OCI-LY3 (cell line): ENCODE measurements around the gene FABP6.
"Not testable (repeated sequence)": the region's sequence is repeated elsewhere in the genome, so short reads cannot be mapped to it uniquely, and the experiment has no call there.

Experiments used
- H2AFZ ChIP-seq: fragments of 200-600, 300-600 bp; shearing (Covaris generic); 2 replicates; pipeline ENCODE4 v1.6.0; 2014; ENCODE audit warnings: antibody characterized with exemption, low read depth, low read length
- H3K27ac ChIP-seq: fragments of 200-600, 300-600 bp; sonication (generic); 2 replicates; pipeline ENCODE4 v1.5.1; 2014; ENCODE audit warnings: mild to moderate bottlenecking, low read length, moderate library complexity, mixed read lengths
- H3K27me3 ChIP-seq: fragments of 200-600, 300-600 bp; sonication (generic); 2 replicates; pipeline ENCODE4 v1.6.1; 2014; ENCODE audit warnings: low read depth, low read length, mixed read lengths
- H3K36me3 ChIP-seq: fragments of 200-600, 300-600 bp; sonication (generic); replicated peaks from 2 replicates; pipeline ENCODE3; 2014; ENCODE audit warnings: low read depth, low read length, mixed read lengths
- H3K4me1 ChIP-seq: fragments of 300-600, 200-600 bp; sonication (generic); 2 replicates; pipeline ENCODE4 v1.6.1; 2014; ENCODE audit warnings: low read length, mixed read lengths
- H3K4me2 ChIP-seq: fragments of 200-600, 300-600 bp; sonication (generic); 2 replicates; pipeline ENCODE4 v1.6.1; 2014; ENCODE audit warnings: low read length, mixed read lengths
- H3K4me3 ChIP-seq: fragments of 300-600, 200-600 bp; sonication (generic); 2 replicates; pipeline ENCODE4 v1.5.1; 2014; ENCODE audit warnings: antibody characterized with exemption, mild to moderate bottlenecking, low read length, moderate library complexity
- H3K79me2 ChIP-seq: fragments of 300-600, 200-600 bp; shearing (Covaris generic); 2 replicates; pipeline ENCODE4 v1.6.1; 2014; ENCODE audit warnings: mild to moderate bottlenecking, low read length, mixed read lengths
- H3K9ac ChIP-seq: fragments of 300-600, 200-600 bp; shearing (Covaris generic); 2 replicates; pipeline ENCODE4 v1.6.0; 2014; ENCODE audit warnings: mild to moderate bottlenecking, low read length, moderate library complexity
- H3K9me3 ChIP-seq: fragments of 200-600, 300-600 bp; shearing (Covaris generic); 2 replicates; pipeline ENCODE4 v1.6.1; 2014; ENCODE audit warnings: low read length, mixed read lengths; ENCODE audit not compliant: insufficient read depth
- H4K20me1 ChIP-seq: fragments of 200-600, 300-600 bp; sonication (generic); 2 replicates; pipeline ENCODE4 v1.6.1; 2016; ENCODE audit warnings: low read length, mixed read lengths; ENCODE audit not compliant: insufficient read depth
- EZH2phosphoT487 ChIP-seq: fragments of 200-600 bp; shearing (Covaris generic); IDR thresholded peaks from 2 replicates; pipeline ENCODE4 v1.6.1; 2018; ENCODE audit warnings: antibody characterized with exemption, mixed run types, low read depth
- TF ChIP-seq, protein P1 (sequence below): fragments of 200-600, 300-600 bp; sonication (generic); IDR thresholded peaks from 2 replicates; pipeline ENCODE4 v1.5.1; 2014; ENCODE audit warnings: antibody characterized with exemption, low read length, low read depth

The FABP6 gene

DNA sequence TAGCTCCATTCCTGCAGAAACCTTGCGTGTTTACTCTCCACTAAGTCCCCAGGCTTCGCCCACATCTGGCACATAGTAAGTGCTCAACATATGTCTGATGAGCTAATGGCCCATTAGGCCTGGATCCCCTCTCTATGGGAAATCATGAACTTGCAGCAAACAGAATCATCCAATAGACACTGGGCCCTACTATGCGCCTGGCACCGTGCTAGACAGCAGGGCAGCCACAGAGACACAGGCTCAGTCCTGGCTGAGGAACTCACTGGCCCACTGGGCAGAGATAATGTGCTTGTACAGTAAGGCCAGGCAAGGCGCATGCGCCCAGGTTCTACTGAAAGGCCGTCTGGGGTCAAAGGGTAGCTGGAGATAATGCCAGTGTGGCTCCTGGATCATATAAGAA is 36.9 kb upstream of the FABP6 start:
- H3K4me1 ChIP-seq: no peaks in the 10 kb centered on the region
- H3K79me2 ChIP-seq: no peaks in the 10 kb centered on the region
- H3K9ac ChIP-seq: no peak overlapping the region
- no peak overlapping the region for H3K27ac ChIP-seq
- no peaks in the 10 kb centered on the region for H4K20me1 ChIP-seq
- H2AFZ ChIP-seq: no peak overlapping the region
- TF ChIP-seq EZH2phosphoT487: no peak
- TF ChIP-seq, protein P1, sequence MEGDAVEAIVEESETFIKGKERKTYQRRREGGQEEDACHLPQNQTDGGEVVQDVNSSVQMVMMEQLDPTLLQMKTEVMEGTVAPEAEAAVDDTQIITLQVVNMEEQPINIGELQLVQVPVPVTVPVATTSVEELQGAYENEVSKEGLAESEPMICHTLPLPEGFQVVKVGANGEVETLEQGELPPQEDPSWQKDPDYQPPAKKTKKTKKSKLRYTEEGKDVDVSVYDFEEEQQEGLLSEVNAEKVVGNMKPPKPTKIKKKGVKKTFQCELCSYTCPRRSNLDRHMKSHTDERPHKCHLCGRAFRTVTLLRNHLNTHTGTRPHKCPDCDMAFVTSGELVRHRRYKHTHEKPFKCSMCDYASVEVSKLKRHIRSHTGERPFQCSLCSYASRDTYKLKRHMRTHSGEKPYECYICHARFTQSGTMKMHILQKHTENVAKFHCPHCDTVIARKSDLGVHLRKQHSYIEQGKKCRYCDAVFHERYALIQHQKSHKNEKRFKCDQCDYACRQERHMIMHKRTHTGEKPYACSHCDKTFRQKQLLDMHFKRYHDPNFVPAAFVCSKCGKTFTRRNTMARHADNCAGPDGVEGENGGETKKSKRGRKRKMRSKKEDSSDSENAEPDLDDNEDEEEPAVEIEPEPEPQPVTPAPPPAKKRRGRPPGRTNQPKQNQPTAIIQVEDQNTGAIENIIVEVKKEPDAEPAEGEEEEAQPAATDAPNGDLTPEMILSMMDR: no peak
- H3K9me3 ChIP-seq: no peaks in the 10 kb centered on the region
- H3K4me2 ChIP-seq: no peak overlapping the region
- no peaks in the 10 kb centered on the region for H3K27me3 ChIP-seq
- H3K4me3 ChIP-seq: no peak overlapping the region
- no peaks in the 10 kb centered on the region for H3K36me3 ChIP-seq

DNA sequence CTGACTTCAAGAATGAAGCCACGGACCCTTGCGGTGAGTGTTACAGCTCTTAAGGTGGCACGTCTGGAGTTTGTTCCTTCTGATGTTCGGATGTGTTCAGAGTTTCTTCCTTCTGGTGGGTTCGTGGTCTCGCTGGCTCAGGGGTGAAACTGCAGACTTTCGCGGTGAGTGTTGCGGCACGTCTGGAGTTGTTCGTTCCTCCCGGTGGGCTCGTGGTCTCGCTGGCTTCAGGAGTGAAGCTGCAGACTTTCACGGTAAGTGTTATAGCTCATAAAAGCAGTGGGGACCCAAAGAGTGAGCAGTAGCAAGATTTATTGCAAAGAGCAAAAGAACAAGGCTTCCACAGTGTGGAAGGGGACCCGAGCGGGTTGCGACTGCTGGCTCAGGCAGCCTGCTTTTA is 36.2 kb upstream of the FABP6 start:
- not testable (repeated sequence) for H3K9me3 ChIP-seq, H3K4me1 ChIP-seq, H3K27ac ChIP-seq, H2AFZ ChIP-seq, H3K9ac ChIP-seq, H3K4me2 ChIP-seq, H3K27me3 ChIP-seq, H3K79me2 ChIP-seq, H3K4me3 ChIP-seq, H3K36me3 ChIP-seq, H4K20me1 ChIP-seq

DNA sequence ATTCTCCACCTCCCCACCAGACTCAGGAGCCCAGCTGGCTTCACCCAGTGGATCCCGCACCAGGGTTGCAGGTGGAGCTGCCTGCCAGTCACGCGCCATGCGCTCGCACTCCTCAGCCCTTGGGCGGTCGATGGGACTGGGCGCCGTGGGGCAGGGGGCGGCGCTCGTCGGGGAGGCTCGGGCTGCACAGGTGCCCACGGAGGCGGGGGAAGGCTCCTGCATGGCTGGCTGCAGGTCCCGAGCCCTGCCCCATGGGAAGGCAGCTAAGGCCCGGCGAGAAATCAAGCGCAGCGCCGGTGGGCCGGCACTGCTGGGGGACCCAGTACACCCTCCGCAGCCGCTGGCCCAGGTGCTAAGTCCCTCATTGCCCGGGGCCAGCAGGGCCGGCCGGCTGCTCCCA is 35.5 kb upstream of the FABP6 start:
- not testable (repeated sequence) for H3K27ac ChIP-seq, H3K27me3 ChIP-seq, H3K9ac ChIP-seq, H2AFZ ChIP-seq, H3K4me1 ChIP-seq, H3K79me2 ChIP-seq, H3K4me2 ChIP-seq, H3K9me3 ChIP-seq, H3K36me3 ChIP-seq, H4K20me1 ChIP-seq, H3K4me3 ChIP-seq

DNA sequence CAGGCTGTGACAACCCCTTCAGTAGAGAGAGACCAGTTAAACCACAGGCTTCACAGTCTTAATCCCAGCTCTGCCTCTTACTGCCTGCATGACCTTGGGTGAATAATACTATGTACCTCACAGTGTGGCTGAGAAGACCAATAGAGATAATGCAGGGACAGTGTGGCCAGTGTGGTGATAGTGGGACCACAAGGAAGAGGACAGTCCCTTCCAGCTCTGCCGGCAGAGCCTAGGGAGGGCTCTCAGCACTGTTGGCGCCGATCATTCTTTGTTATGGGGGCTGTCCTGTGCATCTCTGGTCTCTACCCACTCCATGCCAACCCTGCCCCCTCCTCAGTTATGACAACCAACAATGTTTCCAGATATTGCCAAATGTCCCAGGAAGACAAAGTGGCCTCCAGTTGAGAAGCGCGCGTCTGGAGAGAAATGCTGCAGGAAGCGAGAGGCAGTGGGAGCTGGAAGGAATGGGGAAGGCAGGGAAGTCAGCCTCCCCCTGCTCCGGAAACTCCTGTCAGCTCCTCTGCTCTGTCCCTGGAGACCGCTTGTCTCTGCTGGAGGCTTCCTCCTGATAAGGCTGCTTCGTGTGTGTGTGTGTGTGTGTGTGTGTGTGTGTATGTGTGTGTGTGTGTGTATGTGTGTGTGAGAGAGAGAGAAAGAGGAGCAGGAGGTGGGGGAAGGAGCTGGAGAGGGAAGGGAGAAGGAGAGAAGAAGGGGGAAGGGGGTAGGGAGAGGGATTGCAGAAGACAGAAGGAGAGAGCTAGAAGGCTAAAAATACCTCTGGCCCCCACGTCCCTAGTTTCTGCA is 31.8 kb upstream of the FABP6 start:
- Histone ChIP-seq H3K9ac (no peak overlapping the region), H3K4me2 (no peak overlapping the region)

DNA sequence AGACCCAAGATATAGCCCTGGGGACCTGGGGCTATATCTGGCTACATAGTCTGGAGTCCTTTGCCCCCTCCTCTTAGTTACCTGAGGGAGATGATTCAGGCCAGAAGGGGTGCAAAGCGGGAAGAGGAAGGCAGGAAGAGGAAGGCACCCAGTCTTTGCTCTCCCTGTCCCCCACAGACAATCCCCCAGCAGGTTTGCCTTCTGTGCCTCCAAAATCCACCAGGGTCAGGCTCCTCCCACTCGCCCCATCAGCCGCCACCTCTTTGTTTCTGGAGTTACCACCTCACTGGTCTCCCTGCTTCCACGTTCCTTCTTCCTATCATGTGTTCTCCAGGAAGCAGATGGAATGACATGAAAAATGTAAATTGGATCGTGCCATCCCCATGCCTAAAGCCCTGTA is 31.2 kb upstream of the FABP6 start:
- H3K9me3 ChIP-seq: no peaks in the 10 kb centered on the region
- no peaks in the 10 kb centered on the region for H3K27me3 ChIP-seq
- TF ChIP-seq, protein P1: no peak
- TF ChIP-seq EZH2phosphoT487: no peak
- H3K4me1 ChIP-seq: peaks cover 9% of the 10 kb centered on the region; the same call in 1 of the 2 replicates
- no peak overlapping the region for H3K27ac ChIP-seq
- no peaks in the 10 kb centered on the region for H3K79me2 ChIP-seq
- no peak overlapping the region for H2AFZ ChIP-seq
- no peak overlapping the region for H3K9ac ChIP-seq
- no peak overlapping the region for H3K4me3 ChIP-seq
- H3K4me2 ChIP-seq: no peak overlapping the region
- no peaks in the 10 kb centered on the region for H3K36me3 ChIP-seq
- H4K20me1 ChIP-seq: no peaks in the 10 kb centered on the region

More for the DNA sequence above, 31.8 kb upstream of the FABP6 start:
- H3K36me3 ChIP-seq: no peaks in the 10 kb centered on the region
- peaks cover 9% of the 10 kb centered on the region; the same call in 1 of the 2 replicates for H3K4me1 ChIP-seq
- no peak overlapping the region for H3K4me3 ChIP-seq
- no peaks in the 10 kb centered on the region for H4K20me1 ChIP-seq
- H3K9me3 ChIP-seq: no peaks in the 10 kb centered on the region
- no peaks in the 10 kb centered on the region for H3K79me2 ChIP-seq
- TF ChIP-seq EZH2phosphoT487: no peak
- TF ChIP-seq, protein P1: no peak
- H2AFZ ChIP-seq: no peak overlapping the region
- H3K27ac ChIP-seq: no peak overlapping the region
- H3K27me3 ChIP-seq: no peaks in the 10 kb centered on the region
